IMR-90 (cell line): ENCODE data around the gene NAA11. TPM values are rescaled to one million over a fixed set of nuclear protein-coding genes. Genes with fewer than 3 reads are reported as not detected.

Source experiments
- ATAC-seq: fragments of 200-7000 bp; cut with Tn5 transposase; 2 replicates; pipeline ENCODE4 v1.9.1; 2020; ENCODE audit warnings: low read depth, mild to moderate bottlenecking, moderate library complexity
- BruUV-seq: library from RNA; stranded (reverse); fragments of 400-500 nt; replicated peaks from 2 replicates; lab custom pipeline; 2021; lab: Mats Ljungman, UMichigan
- CTCF ChIA-PET: fragments of 300-600 bp; formaldehyde crosslinking; extraction: SDS; loops from one replicate; lab custom pipeline; 2021; ENCODE audit warnings: antibody characterized with exemption; lab: Yijun Ruan, JAX
- POLR2A ChIA-PET: fragments of 300-600 bp; sonication (Branson Sonifier 250); formaldehyde crosslinking; loops from one replicate; lab custom pipeline; 2022; ENCODE audit warnings: antibody characterized with exemption; ENCODE audit not compliant: unreplicated experiment; lab: Charles Lee
- DNase-seq: peaks from one replicate; pipeline ENCODE4 v3.0.0; 2013
- H2AFZ ChIP-seq: replicated peaks from 2 replicates; pipeline ENCODE3; 2013; ENCODE audit warnings: low read length, mild to moderate bottlenecking; ENCODE audit not compliant: poor library complexity
- H2AK5ac ChIP-seq: 2 replicates; pipeline ENCODE4 v1.6.1; 2013; ENCODE audit warnings: low read depth, low read length, inconsistent platforms
- H2AK9ac ChIP-seq: replicated peaks from 2 replicates; pipeline ENCODE3; 2013; ENCODE audit warnings: mild to moderate bottlenecking, low read depth, low read length, moderate library complexity; ENCODE audit not compliant: poor library complexity
- H2BK120ac ChIP-seq: 2 replicates; pipeline ENCODE4 v1.6.1; 2013; ENCODE audit warnings: low read depth, low read length, inconsistent platforms
- H2BK15ac ChIP-seq: 3 replicates; pipeline ENCODE4 v1.6.1; 2013; ENCODE audit warnings: low read depth, low read length, inconsistent platforms
- H2BK20ac ChIP-seq: 2 replicates; pipeline ENCODE4 v1.6.1; 2013; ENCODE audit warnings: low read depth, mild to moderate bottlenecking, inconsistent platforms, low read length, moderate library complexity
- H2BK5ac ChIP-seq: 2 replicates; pipeline ENCODE4 v1.6.1; 2013; ENCODE audit warnings: mild to moderate bottlenecking, low read depth, low read length, inconsistent platforms; ENCODE audit not compliant: poor library complexity, severe bottlenecking
- H3K14ac ChIP-seq: replicated peaks from 2 replicates; pipeline ENCODE4 v1.6.1; 2013; ENCODE audit warnings: low read depth, low read length, inconsistent platforms
- H3K18ac ChIP-seq: 2 replicates; pipeline ENCODE4 v1.6.1; 2013; ENCODE audit warnings: low read depth, low read length, control low read depth
- H3K23ac ChIP-seq: 2 replicates; pipeline ENCODE4 v1.6.1; 2013; ENCODE audit warnings: low read depth, low read length, inconsistent platforms
- H3K27ac ChIP-seq: 2 replicates; pipeline ENCODE4 v1.5.1; 2013; ENCODE audit warnings: mild to moderate bottlenecking, control low read depth, low read length; ENCODE audit not compliant: insufficient read depth
- H3K27me3 ChIP-seq: 2 replicates; pipeline ENCODE4 v1.6.1; 2013; ENCODE audit warnings: low read length; ENCODE audit not compliant: control insufficient read depth, insufficient read depth
- H3K36me3 ChIP-seq: 2 replicates; pipeline ENCODE4 v1.6.1; 2013; ENCODE audit warnings: low read length, mixed read lengths; ENCODE audit not compliant: control insufficient read depth, insufficient read depth
- H3K4ac ChIP-seq: 2 replicates; pipeline ENCODE4 v1.6.1; 2013; ENCODE audit warnings: low read depth, low read length, inconsistent platforms
- H3K4me1 ChIP-seq: 2 replicates; pipeline ENCODE4 v1.6.1; 2013; ENCODE audit warnings: low read length, mixed read lengths; ENCODE audit not compliant: control insufficient read depth, insufficient read depth
- H3K4me2 ChIP-seq: 2 replicates; pipeline ENCODE4 v1.6.1; 2013; ENCODE audit warnings: low read depth, mild to moderate bottlenecking, control low read depth, low read length, moderate library complexity
- H3K4me3 ChIP-seq: 2 replicates; pipeline ENCODE4 v1.5.1; 2013; ENCODE audit warnings: low read depth, mild to moderate bottlenecking, control low read depth, low read length, moderate library complexity; ENCODE audit not compliant: insufficient read depth
- H3K56ac ChIP-seq: 2 replicates; pipeline ENCODE4 v1.6.1; 2013; ENCODE audit warnings: low read length, inconsistent platforms; ENCODE audit not compliant: insufficient read depth; ENCODE audit errors: extremely low read depth
- H3K79me1 ChIP-seq, 2 experiments: 2 replicates each; pipeline ENCODE4 v1.6.1; 2013; ENCODE audit warnings: low read length in 2 of 2, inconsistent platforms in 1 of 2, low read depth in 1 of 2
- H3K9ac ChIP-seq: 2 replicates; pipeline ENCODE4 v1.6.1; 2013; ENCODE audit warnings: low read depth, low read length, control low read depth
- H3K9me1 ChIP-seq: 2 replicates; pipeline ENCODE4 v1.6.1; 2013; ENCODE audit warnings: low read length, inconsistent platforms; ENCODE audit not compliant: insufficient read depth
- H3K9me3 ChIP-seq: 2 replicates; pipeline ENCODE4 v1.6.1; 2013; ENCODE audit warnings: low read length; ENCODE audit not compliant: control insufficient read depth, insufficient read depth
- H4K20me1 ChIP-seq: 2 replicates; pipeline ENCODE4 v1.6.1; 2013; ENCODE audit warnings: low read length, inconsistent platforms; ENCODE audit not compliant: insufficient read depth
- H4K5ac ChIP-seq: 2 replicates; pipeline ENCODE4 v1.6.1; 2013; ENCODE audit warnings: mild to moderate bottlenecking, low read depth, low read length, control low read depth
- H4K8ac ChIP-seq, 2 experiments: 2 replicates each; pipeline ENCODE4 v1.6.1; 2013; ENCODE audit warnings: low read depth in 2 of 2, low read length in 2 of 2, control low read depth in 1 of 2, inconsistent platforms in 1 of 2
- H4K91ac ChIP-seq: 2 replicates; pipeline ENCODE4 v1.6.1; 2013; ENCODE audit warnings: low read depth, low read length, inconsistent platforms; ENCODE audit not compliant: insufficient read depth
- CHD1 ChIP-seq: IDR thresholded peaks from 2 replicates; pipeline ENCODE4 v1.6.1; 2012; ENCODE audit warnings: low read depth, low read length, improper control_type of control experiment
- MAFK ChIP-seq: IDR thresholded peaks from 2 replicates; pipeline ENCODE4 v1.6.1; 2012; ENCODE audit warnings: low read depth, low read length, improper control_type of control experiment
- MXI1 ChIP-seq: IDR thresholded peaks from 2 replicates; pipeline ENCODE4 v1.6.1; 2012; ENCODE audit warnings: low read depth, mild to moderate bottlenecking, low read length, moderate library complexity, borderline replicate concordance
- RAD21 ChIP-seq: IDR thresholded peaks from 2 replicates; pipeline ENCODE4 v1.6.1; 2012; ENCODE audit warnings: low read length, improper control_type of control experiment
- WGBS, 2 experiments: methylation state at CpG; one replicate each; pipeline versions ENCODE4 v1.1.5 to v1.1.7; 2013; ENCODE audit warnings: missing lambda C conversion rate in 2 of 2; ENCODE audit not compliant: insufficient read length in 1 of 2; ENCODE audit errors: extremely low coverage in 2 of 2; 5-methylcytosine and 5-hydroxymethylcytosine counted together
- dilution Hi-C: fragments of 300-500 bp; cut with HindIII; formaldehyde crosslinking; loops from one replicate; pipeline ENCODE4 v1.14.3; 2018; ENCODE audit warnings: low sequenced_read_pairs; ENCODE audit not compliant: unreplicated experiment
- in situ Hi-C: fragments of 300-500 bp; cut with MboI; formaldehyde crosslinking; loops from 3 replicates; pipeline ENCODE4 v1.14.3; 2019; ENCODE audit warnings: low sequenced_read_pairs, inconsistent platforms, mixed read lengths
- intact Hi-C: fragments of 100-400 bp; cut with micrococcal nuclease; formaldehyde crosslinking; loops from 2 replicates; pipeline ENCODE4 v1.10.0; 2022
- polyA plus RNA-seq, 3 experiments: library from polyadenylated mRNA; depleted of rRNA; stranded (reverse); fragments of >200 nt; gene quantifications; 2 replicates each; pipeline ENCODE4 v1.2.3, GENCODE V29; 2012; ENCODE audit warnings: low replicate concordance in 1 of 3
- total RNA-seq: library from RNA; depleted of rRNA; stranded (reverse); fragments of >200 nt; gene quantifications from 2 replicates; pipeline ENCODE4 v1.2.3, GENCODE V29; 2012
- TF ChIP-seq, protein P1 (sequence below): fragments of 150-350 bp; IDR thresholded peaks from 2 replicates; pipeline ENCODE4 v1.6.1; 2016; ENCODE audit warnings: low read depth, mild to moderate bottlenecking, low read length, moderate library complexity, borderline replicate concordance
- TF ChIP-seq, protein P2 (sequence below): fragments of 150-350 bp; IDR thresholded peaks from 2 replicates; pipeline ENCODE4 v1.6.1; 2017; ENCODE audit warnings: mild to moderate bottlenecking, antibody characterized with exemption, low read length, low read depth
- TF ChIP-seq, protein P3 (sequence below): conservative IDR thresholded peaks from 2 replicates; pipeline ENCODE4 v1.5.1; 2012; ENCODE audit warnings: mild to moderate bottlenecking, low read depth, low read length, improper control_type of control experiment

NAA11 gene
- total and polyA plus RNA-seq, 2 of the 4 experiments (the other 2 are of a cell fraction): not detected

DNA sequence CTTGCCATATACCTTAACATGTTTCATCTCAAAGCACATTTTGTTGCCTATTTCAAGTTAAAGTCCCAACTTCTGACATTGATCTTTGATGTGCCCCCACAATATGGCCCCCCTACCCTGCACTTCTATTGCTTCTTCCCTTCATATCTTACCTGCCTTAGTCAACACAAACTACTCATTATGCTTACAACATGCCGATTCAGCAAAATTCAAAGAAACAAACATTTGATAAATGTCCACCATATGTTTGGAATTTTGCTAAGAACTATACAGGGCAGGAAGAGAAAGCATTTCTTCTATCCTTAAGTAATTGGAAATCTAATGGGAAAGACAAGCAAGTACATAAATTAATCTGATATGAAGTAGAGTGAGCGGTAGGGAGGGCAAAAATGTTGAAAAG, 25.6 kb downstream of the NAA11 start:
- Histone ChIP-seq H4K8ac (no peak overlapping the region), H3K4me1 (no peaks in the 10 kb centered on the region), H3K9me1 (no peaks in the 10 kb centered on the region), H3K56ac (no peak overlapping the region), H2BK20ac (no peak overlapping the region), H3K79me1 (no peaks in the 10 kb centered on the region), H4K5ac (no peak overlapping the region), H2BK120ac (no peak overlapping the region), H3K9ac (no peak overlapping the region), H3K27ac (no peak overlapping the region), H2BK5ac (no peak overlapping the region), H3K9me3 (no peaks in the 10 kb centered on the region), H2AK9ac (no peak overlapping the region), H3K14ac (no peak overlapping the region), H4K20me1 (no peaks in the 10 kb centered on the region), H2BK15ac (no peak overlapping the region), H3K4me3 (no peak overlapping the region), H3K27me3 (no peaks in the 10 kb centered on the region), H3K4me2 (no peak overlapping the region), H4K91ac (no peak overlapping the region), H2AK5ac (no peak overlapping the region), H3K23ac (no peak overlapping the region), H3K18ac (no peak overlapping the region), H2AFZ (no peak overlapping the region), H3K4ac (no peak overlapping the region), H3K36me3 (no peaks in the 10 kb centered on the region)
- 100% methylated on average over 1 of the region's 2 CpGs; no CpG with 5 or more reads in 1 of the 2 experiments for WGBS, 2 experiments
- TF ChIP-seq, protein P1, sequence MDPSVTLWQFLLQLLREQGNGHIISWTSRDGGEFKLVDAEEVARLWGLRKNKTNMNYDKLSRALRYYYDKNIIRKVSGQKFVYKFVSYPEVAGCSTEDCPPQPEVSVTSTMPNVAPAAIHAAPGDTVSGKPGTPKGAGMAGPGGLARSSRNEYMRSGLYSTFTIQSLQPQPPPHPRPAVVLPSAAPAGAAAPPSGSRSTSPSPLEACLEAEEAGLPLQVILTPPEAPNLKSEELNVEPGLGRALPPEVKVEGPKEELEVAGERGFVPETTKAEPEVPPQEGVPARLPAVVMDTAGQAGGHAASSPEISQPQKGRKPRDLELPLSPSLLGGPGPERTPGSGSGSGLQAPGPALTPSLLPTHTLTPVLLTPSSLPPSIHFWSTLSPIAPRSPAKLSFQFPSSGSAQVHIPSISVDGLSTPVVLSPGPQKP: no peak
- TF ChIP-seq CHD1: no peak
- TF ChIP-seq, protein P2, sequence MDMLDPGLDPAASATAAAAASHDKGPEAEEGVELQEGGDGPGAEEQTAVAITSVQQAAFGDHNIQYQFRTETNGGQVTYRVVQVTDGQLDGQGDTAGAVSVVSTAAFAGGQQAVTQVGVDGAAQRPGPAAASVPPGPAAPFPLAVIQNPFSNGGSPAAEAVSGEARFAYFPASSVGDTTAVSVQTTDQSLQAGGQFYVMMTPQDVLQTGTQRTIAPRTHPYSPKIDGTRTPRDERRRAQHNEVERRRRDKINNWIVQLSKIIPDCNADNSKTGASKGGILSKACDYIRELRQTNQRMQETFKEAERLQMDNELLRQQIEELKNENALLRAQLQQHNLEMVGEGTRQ: no peak
- TF ChIP-seq MAFK: peak; percentile 97
- TF ChIP-seq MXI1: no peak
- TF ChIP-seq, protein P3, sequence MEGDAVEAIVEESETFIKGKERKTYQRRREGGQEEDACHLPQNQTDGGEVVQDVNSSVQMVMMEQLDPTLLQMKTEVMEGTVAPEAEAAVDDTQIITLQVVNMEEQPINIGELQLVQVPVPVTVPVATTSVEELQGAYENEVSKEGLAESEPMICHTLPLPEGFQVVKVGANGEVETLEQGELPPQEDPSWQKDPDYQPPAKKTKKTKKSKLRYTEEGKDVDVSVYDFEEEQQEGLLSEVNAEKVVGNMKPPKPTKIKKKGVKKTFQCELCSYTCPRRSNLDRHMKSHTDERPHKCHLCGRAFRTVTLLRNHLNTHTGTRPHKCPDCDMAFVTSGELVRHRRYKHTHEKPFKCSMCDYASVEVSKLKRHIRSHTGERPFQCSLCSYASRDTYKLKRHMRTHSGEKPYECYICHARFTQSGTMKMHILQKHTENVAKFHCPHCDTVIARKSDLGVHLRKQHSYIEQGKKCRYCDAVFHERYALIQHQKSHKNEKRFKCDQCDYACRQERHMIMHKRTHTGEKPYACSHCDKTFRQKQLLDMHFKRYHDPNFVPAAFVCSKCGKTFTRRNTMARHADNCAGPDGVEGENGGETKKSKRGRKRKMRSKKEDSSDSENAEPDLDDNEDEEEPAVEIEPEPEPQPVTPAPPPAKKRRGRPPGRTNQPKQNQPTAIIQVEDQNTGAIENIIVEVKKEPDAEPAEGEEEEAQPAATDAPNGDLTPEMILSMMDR: no peak
- TF ChIP-seq RAD21: no peak
- ATAC-seq: no peak
- ChIA-PET POLR2A (no interaction called here), CTCF (no interaction called here)
- DNase-seq: no peak
- no TSS peak for BruUV-seq
- intact Hi-C loops: no loop called here
- dilution Hi-C loops: no loop called here
- in situ Hi-C loops: no loop called here
